HEK293T (cell line): ENCODE measurements around the gene ANO3.

Source experiments
- ELF4 ChIP-seq: fragments of 450-650 bp; IDR thresholded peaks from 2 replicates; pipeline ENCODE4 v1.6.1; 2017; ENCODE audit warnings: antibody characterized with exemption
- FOXA1 ChIP-seq: fragments of 450-650 bp; IDR thresholded peaks from 2 replicates; pipeline ENCODE4 v1.6.1; 2016; ENCODE audit warnings: mild to moderate bottlenecking
- L3MBTL2 ChIP-seq: fragments of 450-650 bp; conservative IDR thresholded peaks from 2 replicates; pipeline ENCODE4 v1.6.1; 2016; ENCODE audit warnings: mild to moderate bottlenecking
- SP1 ChIP-seq: fragments of 450-650 bp; IDR thresholded peaks from 2 replicates; pipeline ENCODE4 v1.6.1; 2017
- TARDBP ChIP-seq: fragments of 450-650 bp; IDR thresholded peaks from 2 replicates; pipeline ENCODE4 v1.6.1; 2016

GRCh38 chr11:26622181-26622580 lies 290.3 kb downstream of the ANO3 start:
- TF ChIP-seq ELF4, result no peak
- TF ChIP-seq SP1, result no peak
- no peak for TF ChIP-seq TARDBP
- no peak for TF ChIP-seq FOXA1
- no peak for TF ChIP-seq L3MBTL2
